HG03575 (cell line): ENCODE results near the gene TMEM82.
"Not testable (repeated sequence)": the region's sequence is repeated elsewhere in the genome, so short reads cannot be mapped to it uniquely, and the experiment has no call there.

Experiments
- ATAC-seq: cut with Tn5 transposase; IDR thresholded peaks from one replicate; pipeline ENCODE4 v1.9.1; 2021; ENCODE audit not compliant: unreplicated experiment, insufficient number of reproducible peaks, low FRiP score; ENCODE audit errors: extremely low read depth

TMEM82 gene

GRCh38 chr1:15742339-15742801 is at the start of gene TMEM82:
Gene TMEM82 (plus strand): TSS chr1:15742499. CDS start chr1:15742560, 61 bp downstream.
- ATAC-seq, result no peak

- no peak for ATAC-seq
These were observed 48.9 kb upstream of the TMEM82 start for GRCh38 chr1:15693371-15693770.

GRCh38 chr1:15696956-15697521 is 45.3 kb upstream of the TMEM82 start:
- peak; percentile 71 for ATAC-seq

GRCh38 chr1:15698201-15698600 is 44.1 kb upstream of the TMEM82 start:
- no peak for ATAC-seq

- ATAC-seq, result not testable (repeated sequence)
These were observed 43.0 kb upstream of the TMEM82 start for GRCh38 chr1:15699321-15699720.

- ATAC-seq, result no peak
These were observed 41.8 kb upstream of the TMEM82 start for GRCh38 chr1:15700508-15700907.

GRCh38 chr1:15701784-15702183 is 40.5 kb upstream of the TMEM82 start:
- no peak for ATAC-seq

- no peak for ATAC-seq
These were observed 39.4 kb upstream of the TMEM82 start for GRCh38 chr1:15702722-15703550.

- ATAC-seq, result no peak
These were observed 38.7 kb upstream of the TMEM82 start for GRCh38 chr1:15703562-15703961.

- no peak for ATAC-seq
These were observed 37.6 kb upstream of the TMEM82 start for GRCh38 chr1:15704526-15705183.

GRCh38 chr1:15705184-15705566 is 37.1 kb upstream of the TMEM82 start:
- no peak for ATAC-seq

- no peak for ATAC-seq
These were observed 35.5 kb upstream of the TMEM82 start for GRCh38 chr1:15706751-15707150.

GRCh38 chr1:15707239-15707925 is 34.9 kb upstream of the TMEM82 start:
- no peak for ATAC-seq

GRCh38 chr1:15708486-15709137 is 33.7 kb upstream of the TMEM82 start:
- ATAC-seq, result no peak

- no peak for ATAC-seq
These were observed 33.1 kb upstream of the TMEM82 start for GRCh38 chr1:15709226-15709625.

GRCh38 chr1:15712168-15712567 is 30.1 kb upstream of the TMEM82 start:
- no peak for ATAC-seq

GRCh38 chr1:15714406-15715136 is 27.7 kb upstream of the TMEM82 start:
- no peak for ATAC-seq

GRCh38 chr1:15717418-15718125 is 24.7 kb upstream of the TMEM82 start:
- ATAC-seq, result no peak
